GM23338 (cell line): ENCODE measurements around the gene CAMTA1. TPM values are rescaled to one million over a fixed set of nuclear protein-coding genes. Genes with fewer than 3 reads are reported as not detected.

Source experiments
- ATAC-seq: fragments of 200-7000 bp; cut with Tn5 transposase; 3 replicates; pipeline ENCODE4 v1.9.1; 2020
- DNase-seq: peaks from one replicate; pipeline ENCODE4 v3.0.0-alpha.2; 2015; ENCODE audit warnings: low spot score
- H2AFZ ChIP-seq: fragments of 200-600 bp; sonication (generic); 2 replicates; pipeline ENCODE4 v1.8.0; 2016; ENCODE audit warnings: antibody characterized with exemption, mild to moderate bottlenecking, moderate library complexity
- H3F3A ChIP-seq: fragments of 200-600 bp; sonication (generic); replicated peaks from 2 replicates; pipeline ENCODE4 v1.8.0; 2017; ENCODE audit warnings: antibody characterized with exemption, mixed run types, low read depth
- H3K27ac ChIP-seq: fragments of 200-600 bp; sonication (generic); 2 replicates; pipeline ENCODE4 v1.6.1; 2016; ENCODE audit warnings: low read depth
- H3K27me3 ChIP-seq: fragments of 200-600 bp; sonication (generic); 2 replicates; pipeline ENCODE4 v1.8.0; 2016; ENCODE audit warnings: mild to moderate bottlenecking, mixed run types, moderate library complexity; ENCODE audit not compliant: insufficient read depth
- H3K36me3 ChIP-seq: fragments of 200-600 bp; sonication (generic); 2 replicates; pipeline ENCODE4 v1.8.0; 2016; ENCODE audit warnings: mild to moderate bottlenecking; ENCODE audit not compliant: insufficient read depth
- H3K4me1 ChIP-seq: fragments of 200-600 bp; sonication (generic); 2 replicates; pipeline ENCODE4 v1.8.0; 2016; ENCODE audit warnings: mild to moderate bottlenecking, moderate library complexity; ENCODE audit not compliant: insufficient read depth
- H3K4me2 ChIP-seq: fragments of 200-600 bp; sonication (generic); 2 replicates; pipeline ENCODE4 v1.7.1; 2017; ENCODE audit warnings: mixed run types
- H3K4me3 ChIP-seq: fragments of 200-600 bp; sonication (generic); 2 replicates; pipeline ENCODE4 v1.6.1; 2016; ENCODE audit warnings: mixed run types
- H3K79me2 ChIP-seq: fragments of 200-600 bp; sonication (generic); replicated peaks from 2 replicates; pipeline ENCODE4 v1.8.0; 2017; ENCODE audit warnings: mild to moderate bottlenecking; ENCODE audit not compliant: insufficient read depth
- H3K9me2 ChIP-seq: fragments of 200-600 bp; sonication (generic); 2 replicates; pipeline ENCODE4 v1.8.0; 2017; ENCODE audit not compliant: insufficient read depth
- H4K20me1 ChIP-seq: fragments of 200-600 bp; sonication (generic); replicated peaks from 2 replicates; pipeline ENCODE4 v1.8.0; 2017; ENCODE audit warnings: mild to moderate bottlenecking; ENCODE audit not compliant: insufficient read depth
- H3K27ac Mint-ChIP-seq: 2 replicates; pipeline ENCODE4 v1.8.0; 2020; ENCODE audit warnings: inconsistent platforms, mild to moderate bottlenecking, moderate library complexity, mixed read lengths
- H3K27me3 Mint-ChIP-seq: 3 replicates; pipeline ENCODE4 v1.8.0; 2022; ENCODE audit warnings: low read depth, mild to moderate bottlenecking, moderate library complexity, mixed read lengths, inconsistent platforms; ENCODE audit not compliant: insufficient read depth, poor library complexity
- H3K36me3 Mint-ChIP-seq: 3 replicates; pipeline ENCODE4 v1.8.0; 2021; ENCODE audit warnings: low read depth, mild to moderate bottlenecking, inconsistent platforms, moderate library complexity, mixed read lengths
- H3K4me1 Mint-ChIP-seq: 3 replicates; pipeline ENCODE4 v1.8.0; 2020; ENCODE audit warnings: mild to moderate bottlenecking, inconsistent platforms, mixed read lengths
- H3K4me3 Mint-ChIP-seq: 3 replicates; pipeline ENCODE4 v1.8.0; 2021; ENCODE audit warnings: moderate library complexity, mild to moderate bottlenecking, inconsistent platforms, mixed read lengths
- H3K9me3 Mint-ChIP-seq: 3 replicates; pipeline ENCODE4 v1.8.0; 2020; ENCODE audit warnings: moderate library complexity, mild to moderate bottlenecking, inconsistent platforms, mixed read lengths
- EZH2 ChIP-seq: fragments of 200-600 bp; sonication (generic); IDR thresholded peaks from one replicate; pipeline ENCODE4 v1.8.0; 2017; ENCODE audit warnings: antibody characterized with exemption, mild to moderate bottlenecking, low read depth; ENCODE audit not compliant: unreplicated experiment
- EZH2phosphoT487 ChIP-seq: fragments of 200-600 bp; sonication (generic); IDR thresholded peaks from one replicate; pipeline ENCODE4 v1.8.1; 2018; ENCODE audit warnings: antibody characterized with exemption; ENCODE audit not compliant: unreplicated experiment
- JUNB ChIP-seq: IDR thresholded peaks from one replicate; pipeline ENCODE4 v1.6.1; 2016; ENCODE audit warnings: antibody characterized with exemption; ENCODE audit not compliant: unreplicated experiment
- NANOG ChIP-seq: IDR thresholded peaks from 2 replicates; pipeline ENCODE4 v1.6.1; 2016; ENCODE audit warnings: antibody characterized with exemption, borderline replicate concordance
- ZNF331 ChIP-seq: fragments of 250-450 bp; sonication (Bioruptor Pico); IDR thresholded peaks from 2 replicates; pipeline ENCODE4 v1.5.0; 2020; ENCODE audit warnings: low read depth, mild to moderate bottlenecking, moderate library complexity
- polyA plus RNA-seq: library from polyadenylated mRNA; unstranded; fragments of >200 nt; fragmentation: Nextera tagmentation; extraction: Ambion mirVana; gene quantifications from 2 replicates; pipeline ENCODE4 v1.2.1, GENCODE V29; 2016
- total RNA-seq: library from RNA; depleted of rRNA; stranded (reverse); fragments of >200 nt; shearing (Covaris generic); gene quantifications from 2 replicates; pipeline ENCODE4 v1.2.3, GENCODE V29; 2014
- TF ChIP-seq, protein P1 (sequence below): fragments of 250-450 bp; sonication (Bioruptor Pico); IDR thresholded peaks from 2 replicates; pipeline ENCODE4 v1.5.0; 2020; ENCODE audit warnings: mild to moderate bottlenecking, moderate library complexity
- TF ChIP-seq, protein P2 (sequence below): IDR thresholded peaks from one replicate; pipeline ENCODE4 v1.6.1; 2018; ENCODE audit warnings: antibody characterized with exemption; ENCODE audit not compliant: unreplicated experiment
- TF ChIP-seq, protein P3 (sequence below), 2 experiments: fragments of 200-600 bp in 1 of 2; sonication (generic) in 1 of 2; conservative IDR thresholded peaks; 2 replicates each; pipeline versions ENCODE4 v1.5.1 to v1.6.1; 2016 to 2017; ENCODE audit warnings: antibody characterized with exemption in 2 of 2, low read depth in 2 of 2, mild to moderate bottlenecking in 2 of 2, moderate library complexity in 1 of 2

The CAMTA1 gene
- total and polyA plus RNA-seq, 2 experiments from 2014 or later, result 115 to 519 TPM

DNA sequence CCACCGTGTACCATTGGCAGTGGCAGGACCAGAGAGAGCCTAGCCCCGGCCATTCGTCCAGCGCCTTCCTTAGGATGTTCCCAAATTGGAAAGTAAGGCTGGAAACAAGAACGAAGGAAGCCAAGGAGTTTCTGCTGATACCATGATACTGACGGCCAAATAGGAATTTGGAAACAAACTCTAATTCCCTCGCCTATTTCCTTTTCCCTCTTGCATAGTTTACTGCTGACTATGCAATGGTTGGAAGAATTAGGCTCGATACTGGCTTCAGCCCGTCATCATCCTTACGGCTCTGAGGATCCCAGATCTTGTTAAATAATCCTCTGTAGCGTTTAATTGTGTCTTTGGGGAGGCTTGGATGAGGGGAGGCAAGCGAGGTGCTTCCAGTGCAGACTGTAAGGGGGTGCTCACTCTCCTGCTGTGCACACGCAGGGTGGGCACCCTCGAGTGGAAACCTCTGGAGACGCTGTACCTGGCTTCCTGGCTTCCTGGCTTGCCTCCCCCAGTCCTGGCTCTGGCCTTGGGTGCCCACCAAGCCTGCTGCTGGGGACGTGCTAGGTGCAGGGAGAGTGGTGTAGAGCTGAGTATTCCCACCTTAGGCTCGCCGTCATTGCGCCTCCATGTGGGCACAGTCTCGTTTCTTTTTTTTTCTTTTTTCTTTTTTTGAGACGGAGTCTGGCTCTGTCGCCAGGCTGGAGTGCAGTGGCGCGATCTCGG, 27.4 kb upstream of the CAMTA1 start:
- Mint-ChIP-seq H3K4me3 (no peak overlapping the region), H3K4me1 (no peaks in the 10 kb centered on the region; the same call in 2 of the 3 replicates), H3K9me3 (no peaks in the 10 kb centered on the region), H3K27ac (no peak overlapping the region), H3K27me3 (no peaks in the 10 kb centered on the region), H3K36me3 (no peaks in the 10 kb centered on the region)
- Histone ChIP-seq H4K20me1 (no peaks in the 10 kb centered on the region), H3K27ac (no peak overlapping the region), H3K4me3 (no peak overlapping the region), H3K4me2 (no peak overlapping the region), H3F3A (no peaks in the 10 kb centered on the region), H3K79me2 (no peaks in the 10 kb centered on the region), H2AFZ (peak overlapping the region; percentile 96), H3K9me2 (no peaks in the 10 kb centered on the region), H3K27me3 (no peaks in the 10 kb centered on the region), H3K36me3 (no peaks in the 10 kb centered on the region), H3K4me1 (no peaks in the 10 kb centered on the region)
- TF ChIP-seq EZH2phosphoT487 (no peak), ZNF331 (CRISPR knock-in tag) (no peak), EZH2 (no peak), NANOG (no peak), JUNB (no peak)
- TF ChIP-seq, protein P1, sequence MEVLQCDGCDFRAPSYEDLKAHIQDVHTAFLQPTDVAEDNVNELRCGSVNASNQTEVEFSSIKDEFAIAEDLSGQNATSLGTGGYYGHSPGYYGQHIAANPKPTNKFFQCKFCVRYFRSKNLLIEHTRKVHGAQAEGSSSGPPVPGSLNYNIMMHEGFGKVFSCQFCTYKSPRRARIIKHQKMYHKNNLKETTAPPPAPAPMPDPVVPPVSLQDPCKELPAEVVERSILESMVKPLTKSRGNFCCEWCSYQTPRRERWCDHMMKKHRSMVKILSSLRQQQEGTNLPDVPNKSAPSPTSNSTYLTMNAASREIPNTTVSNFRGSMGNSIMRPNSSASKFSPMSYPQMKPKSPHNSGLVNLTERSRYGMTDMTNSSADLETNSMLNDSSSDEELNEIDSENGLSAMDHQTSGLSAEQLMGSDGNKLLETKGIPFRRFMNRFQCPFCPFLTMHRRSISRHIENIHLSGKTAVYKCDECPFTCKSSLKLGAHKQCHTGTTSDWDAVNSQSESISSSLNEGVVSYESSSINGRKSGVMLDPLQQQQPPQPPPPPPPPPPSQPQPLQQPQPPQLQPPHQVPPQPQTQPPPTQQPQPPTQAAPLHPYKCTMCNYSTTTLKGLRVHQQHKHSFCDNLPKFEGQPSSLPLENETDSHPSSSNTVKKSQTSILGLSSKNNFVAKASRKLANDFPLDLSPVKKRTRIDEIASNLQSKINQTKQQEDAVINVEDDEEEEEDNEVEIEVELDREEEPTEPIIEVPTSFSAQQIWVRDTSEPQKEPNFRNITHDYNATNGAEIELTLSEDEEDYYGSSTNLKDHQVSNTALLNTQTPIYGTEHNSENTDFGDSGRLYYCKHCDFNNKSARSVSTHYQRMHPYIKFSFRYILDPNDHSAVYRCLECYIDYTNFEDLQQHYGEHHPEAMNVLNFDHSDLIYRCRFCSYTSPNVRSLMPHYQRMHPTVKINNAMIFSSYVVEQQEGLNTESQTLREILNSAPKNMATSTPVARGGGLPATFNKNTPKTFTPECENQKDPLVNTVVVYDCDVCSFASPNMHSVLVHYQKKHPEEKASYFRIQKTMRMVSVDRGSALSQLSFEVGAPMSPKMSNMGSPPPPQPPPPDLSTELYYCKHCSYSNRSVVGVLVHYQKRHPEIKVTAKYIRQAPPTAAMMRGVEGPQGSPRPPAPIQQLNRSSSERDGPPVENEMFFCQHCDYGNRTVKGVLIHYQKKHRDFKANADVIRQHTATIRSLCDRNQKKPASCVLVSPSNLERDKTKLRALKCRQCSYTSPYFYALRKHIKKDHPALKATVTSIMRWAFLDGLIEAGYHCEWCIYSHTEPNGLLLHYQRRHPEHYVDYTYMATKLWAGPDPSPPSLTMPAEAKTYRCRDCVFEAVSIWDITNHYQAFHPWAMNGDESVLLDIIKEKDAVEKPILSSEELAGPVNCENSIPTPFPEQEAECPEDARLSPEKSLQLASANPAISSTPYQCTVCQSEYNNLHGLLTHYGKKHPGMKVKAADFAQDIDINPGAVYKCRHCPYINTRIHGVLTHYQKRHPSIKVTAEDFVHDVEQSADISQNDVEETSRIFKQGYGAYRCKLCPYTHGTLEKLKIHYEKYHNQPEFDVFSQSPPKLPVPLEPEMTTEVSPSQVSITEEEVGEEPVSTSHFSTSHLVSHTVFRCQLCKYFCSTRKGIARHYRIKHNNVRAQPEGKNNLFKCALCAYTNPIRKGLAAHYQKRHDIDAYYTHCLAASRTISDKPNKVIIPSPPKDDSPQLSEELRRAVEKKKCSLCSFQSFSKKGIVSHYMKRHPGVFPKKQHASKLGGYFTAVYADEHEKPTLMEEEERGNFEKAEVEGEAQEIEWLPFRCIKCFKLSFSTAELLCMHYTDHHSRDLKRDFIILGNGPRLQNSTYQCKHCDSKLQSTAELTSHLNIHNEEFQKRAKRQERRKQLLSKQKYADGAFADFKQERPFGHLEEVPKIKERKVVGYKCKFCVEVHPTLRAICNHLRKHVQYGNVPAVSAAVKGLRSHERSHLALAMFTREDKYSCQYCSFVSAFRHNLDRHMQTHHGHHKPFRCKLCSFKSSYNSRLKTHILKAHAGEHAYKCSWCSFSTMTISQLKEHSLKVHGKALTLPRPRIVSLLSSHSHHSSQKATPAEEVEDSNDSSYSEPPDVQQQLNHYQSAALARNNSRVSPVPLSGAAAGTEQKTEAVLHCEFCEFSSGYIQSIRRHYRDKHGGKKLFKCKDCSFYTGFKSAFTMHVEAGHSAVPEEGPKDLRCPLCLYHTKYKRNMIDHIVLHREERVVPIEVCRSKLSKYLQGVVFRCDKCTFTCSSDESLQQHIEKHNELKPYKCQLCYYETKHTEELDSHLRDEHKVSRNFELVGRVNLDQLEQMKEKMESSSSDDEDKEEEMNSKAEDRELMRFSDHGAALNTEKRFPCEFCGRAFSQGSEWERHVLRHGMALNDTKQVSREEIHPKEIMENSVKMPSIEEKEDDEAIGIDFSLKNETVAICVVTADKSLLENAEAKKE (CRISPR knock-in tag), result no peak
- TF ChIP-seq, protein P2, sequence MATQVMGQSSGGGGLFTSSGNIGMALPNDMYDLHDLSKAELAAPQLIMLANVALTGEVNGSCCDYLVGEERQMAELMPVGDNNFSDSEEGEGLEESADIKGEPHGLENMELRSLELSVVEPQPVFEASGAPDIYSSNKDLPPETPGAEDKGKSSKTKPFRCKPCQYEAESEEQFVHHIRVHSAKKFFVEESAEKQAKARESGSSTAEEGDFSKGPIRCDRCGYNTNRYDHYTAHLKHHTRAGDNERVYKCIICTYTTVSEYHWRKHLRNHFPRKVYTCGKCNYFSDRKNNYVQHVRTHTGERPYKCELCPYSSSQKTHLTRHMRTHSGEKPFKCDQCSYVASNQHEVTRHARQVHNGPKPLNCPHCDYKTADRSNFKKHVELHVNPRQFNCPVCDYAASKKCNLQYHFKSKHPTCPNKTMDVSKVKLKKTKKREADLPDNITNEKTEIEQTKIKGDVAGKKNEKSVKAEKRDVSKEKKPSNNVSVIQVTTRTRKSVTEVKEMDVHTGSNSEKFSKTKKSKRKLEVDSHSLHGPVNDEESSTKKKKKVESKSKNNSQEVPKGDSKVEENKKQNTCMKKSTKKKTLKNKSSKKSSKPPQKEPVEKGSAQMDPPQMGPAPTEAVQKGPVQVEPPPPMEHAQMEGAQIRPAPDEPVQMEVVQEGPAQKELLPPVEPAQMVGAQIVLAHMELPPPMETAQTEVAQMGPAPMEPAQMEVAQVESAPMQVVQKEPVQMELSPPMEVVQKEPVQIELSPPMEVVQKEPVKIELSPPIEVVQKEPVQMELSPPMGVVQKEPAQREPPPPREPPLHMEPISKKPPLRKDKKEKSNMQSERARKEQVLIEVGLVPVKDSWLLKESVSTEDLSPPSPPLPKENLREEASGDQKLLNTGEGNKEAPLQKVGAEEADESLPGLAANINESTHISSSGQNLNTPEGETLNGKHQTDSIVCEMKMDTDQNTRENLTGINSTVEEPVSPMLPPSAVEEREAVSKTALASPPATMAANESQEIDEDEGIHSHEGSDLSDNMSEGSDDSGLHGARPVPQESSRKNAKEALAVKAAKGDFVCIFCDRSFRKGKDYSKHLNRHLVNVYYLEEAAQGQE, result no peak
- TF ChIP-seq, protein P3, sequence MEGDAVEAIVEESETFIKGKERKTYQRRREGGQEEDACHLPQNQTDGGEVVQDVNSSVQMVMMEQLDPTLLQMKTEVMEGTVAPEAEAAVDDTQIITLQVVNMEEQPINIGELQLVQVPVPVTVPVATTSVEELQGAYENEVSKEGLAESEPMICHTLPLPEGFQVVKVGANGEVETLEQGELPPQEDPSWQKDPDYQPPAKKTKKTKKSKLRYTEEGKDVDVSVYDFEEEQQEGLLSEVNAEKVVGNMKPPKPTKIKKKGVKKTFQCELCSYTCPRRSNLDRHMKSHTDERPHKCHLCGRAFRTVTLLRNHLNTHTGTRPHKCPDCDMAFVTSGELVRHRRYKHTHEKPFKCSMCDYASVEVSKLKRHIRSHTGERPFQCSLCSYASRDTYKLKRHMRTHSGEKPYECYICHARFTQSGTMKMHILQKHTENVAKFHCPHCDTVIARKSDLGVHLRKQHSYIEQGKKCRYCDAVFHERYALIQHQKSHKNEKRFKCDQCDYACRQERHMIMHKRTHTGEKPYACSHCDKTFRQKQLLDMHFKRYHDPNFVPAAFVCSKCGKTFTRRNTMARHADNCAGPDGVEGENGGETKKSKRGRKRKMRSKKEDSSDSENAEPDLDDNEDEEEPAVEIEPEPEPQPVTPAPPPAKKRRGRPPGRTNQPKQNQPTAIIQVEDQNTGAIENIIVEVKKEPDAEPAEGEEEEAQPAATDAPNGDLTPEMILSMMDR (conservative IDR thresholded peaks at IDR 0.05; ENCODE audit: low read depth in 2 of 2), result peak; percentile 40 to 65
- ATAC-seq (peak; percentile 94), DNase-seq (peak; percentile 56)
